Endothelial cell (in vitro differentiated cells): Measurements from ENCODE around the gene CD300LB. TPM values are rescaled to one million over a fixed set of nuclear protein-coding genes. Genes with fewer than 3 reads are reported as not detected.

Source experiments
- DNase-seq: peaks from one replicate; pipeline ENCODE4 v3.0.0; 2021; ENCODE audit warnings: low spot score
- H3K27ac Mint-ChIP-seq: one replicate; pipeline ENCODE4 v1.8.0; 2021; ENCODE audit warnings: mixed read lengths, inconsistent platforms; ENCODE audit not compliant: unreplicated experiment
- H3K27me3 Mint-ChIP-seq: one replicate; pipeline ENCODE4 v1.8.0; 2021; ENCODE audit warnings: mild to moderate bottlenecking, moderate library complexity, mixed read lengths, inconsistent platforms; ENCODE audit not compliant: unreplicated experiment
- H3K36me3 Mint-ChIP-seq: one replicate; pipeline ENCODE4 v1.8.0; 2021; ENCODE audit warnings: mild to moderate bottlenecking, low read depth, mixed read lengths, inconsistent platforms; ENCODE audit not compliant: unreplicated experiment
- H3K4me1 Mint-ChIP-seq: one replicate; pipeline ENCODE4 v1.8.0; 2021; ENCODE audit warnings: mild to moderate bottlenecking, mixed read lengths, inconsistent platforms; ENCODE audit not compliant: unreplicated experiment
- H3K4me3 Mint-ChIP-seq: one replicate; pipeline ENCODE4 v1.8.0; 2021; ENCODE audit warnings: mild to moderate bottlenecking, mixed read lengths, inconsistent platforms; ENCODE audit not compliant: unreplicated experiment
- H3K9me3 Mint-ChIP-seq: one replicate; pipeline ENCODE4 v1.8.0; 2021; ENCODE audit warnings: mixed read lengths, inconsistent platforms; ENCODE audit not compliant: unreplicated experiment
- total RNA-seq: library from RNA; stranded (reverse); fragmentation: NEBNext Ultra II Directional; extraction: Animal tissue kit (Norgen Biotek cat#: 25700); gene quantifications from one replicate; pipeline ENCODE4 v1.2.1, GENCODE V29; 2021; ENCODE audit not compliant: unreplicated experiment
- TF ChIP-seq, protein P1 (sequence below): fragments of 200-600 bp; sonication (generic); IDR thresholded peaks from one replicate; pipeline ENCODE4 v1.5.0; 2021; ENCODE audit warnings: antibody characterized with exemption; ENCODE audit not compliant: unreplicated experiment

The CD300LB gene
- total RNA-seq, 1 donor from 2014 or later, result not detected

DNA sequence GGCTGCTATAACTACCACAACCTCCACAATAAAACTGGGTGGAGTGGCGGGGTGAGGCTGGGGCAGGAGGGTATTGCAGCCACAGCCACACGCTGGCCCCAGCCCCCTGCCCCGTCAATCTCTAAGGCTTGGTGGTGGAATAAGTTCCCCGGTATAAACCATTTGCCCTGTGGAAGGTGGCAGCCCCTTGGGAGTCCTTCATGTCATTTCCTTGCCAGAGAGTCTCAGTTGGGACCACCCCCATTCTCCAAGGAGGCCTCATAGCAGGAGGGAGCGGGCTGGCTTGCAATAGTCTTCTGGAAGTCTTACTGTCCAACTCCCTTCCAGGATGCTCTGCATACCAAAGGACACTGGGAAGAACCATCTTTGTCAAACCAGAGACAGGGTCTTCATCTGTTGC, 45.4 kb downstream of the CD300LB start:
- H3K4me1 Mint-ChIP-seq, result peaks cover 11% of the 10 kb centered on the region
- H3K36me3 Mint-ChIP-seq, result peaks cover 4% of the 10 kb centered on the region
- no peak overlapping the region for H3K27ac Mint-ChIP-seq
- peaks cover 12% of the 10 kb centered on the region for H3K27me3 Mint-ChIP-seq
- TF ChIP-seq, protein P1, sequence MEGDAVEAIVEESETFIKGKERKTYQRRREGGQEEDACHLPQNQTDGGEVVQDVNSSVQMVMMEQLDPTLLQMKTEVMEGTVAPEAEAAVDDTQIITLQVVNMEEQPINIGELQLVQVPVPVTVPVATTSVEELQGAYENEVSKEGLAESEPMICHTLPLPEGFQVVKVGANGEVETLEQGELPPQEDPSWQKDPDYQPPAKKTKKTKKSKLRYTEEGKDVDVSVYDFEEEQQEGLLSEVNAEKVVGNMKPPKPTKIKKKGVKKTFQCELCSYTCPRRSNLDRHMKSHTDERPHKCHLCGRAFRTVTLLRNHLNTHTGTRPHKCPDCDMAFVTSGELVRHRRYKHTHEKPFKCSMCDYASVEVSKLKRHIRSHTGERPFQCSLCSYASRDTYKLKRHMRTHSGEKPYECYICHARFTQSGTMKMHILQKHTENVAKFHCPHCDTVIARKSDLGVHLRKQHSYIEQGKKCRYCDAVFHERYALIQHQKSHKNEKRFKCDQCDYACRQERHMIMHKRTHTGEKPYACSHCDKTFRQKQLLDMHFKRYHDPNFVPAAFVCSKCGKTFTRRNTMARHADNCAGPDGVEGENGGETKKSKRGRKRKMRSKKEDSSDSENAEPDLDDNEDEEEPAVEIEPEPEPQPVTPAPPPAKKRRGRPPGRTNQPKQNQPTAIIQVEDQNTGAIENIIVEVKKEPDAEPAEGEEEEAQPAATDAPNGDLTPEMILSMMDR, result no peak
- H3K9me3 Mint-ChIP-seq, result no peaks in the 10 kb centered on the region
- no peak overlapping the region for H3K4me3 Mint-ChIP-seq
- DNase-seq, result no peak

DNA sequence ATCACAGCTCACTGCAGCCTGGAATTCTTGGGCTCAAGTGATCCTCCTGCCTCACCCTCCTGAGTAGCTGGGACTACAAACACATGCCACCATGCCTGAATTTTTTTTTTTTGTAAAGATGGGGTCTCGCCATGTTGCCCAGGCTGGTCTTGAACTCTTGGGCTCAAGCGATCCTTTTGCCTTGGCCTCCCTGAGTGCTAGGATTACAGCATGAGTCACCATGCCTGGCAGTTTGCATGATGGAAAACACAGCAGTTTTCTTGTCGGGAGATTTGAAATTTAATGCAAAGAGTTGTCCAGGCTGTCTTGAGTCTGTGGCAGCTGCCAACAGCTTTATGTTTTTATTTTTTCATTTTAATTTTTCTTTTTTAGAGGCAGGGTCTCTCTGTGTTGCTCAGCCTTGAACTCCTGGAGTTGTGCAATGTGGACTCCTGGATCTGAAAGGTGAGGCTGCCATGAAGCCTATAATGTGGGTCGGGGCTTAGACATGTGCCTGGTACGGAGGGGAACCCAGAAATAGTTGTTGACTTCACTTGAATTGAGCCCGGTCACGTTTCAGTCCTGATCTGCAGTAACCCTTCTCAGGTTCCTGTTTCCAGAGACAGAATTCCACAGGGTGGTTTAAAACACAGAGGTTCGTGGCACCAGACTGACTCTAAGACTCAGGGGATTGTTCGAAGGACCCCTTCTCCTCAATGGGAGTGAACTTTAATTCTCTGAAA, 46.1 kb downstream of the CD300LB start:
- TF ChIP-seq, protein P1, result no peak
- H3K27ac Mint-ChIP-seq, result no peak overlapping the region
- H3K27me3 Mint-ChIP-seq, result peaks cover 15% of the 10 kb centered on the region

DNA sequence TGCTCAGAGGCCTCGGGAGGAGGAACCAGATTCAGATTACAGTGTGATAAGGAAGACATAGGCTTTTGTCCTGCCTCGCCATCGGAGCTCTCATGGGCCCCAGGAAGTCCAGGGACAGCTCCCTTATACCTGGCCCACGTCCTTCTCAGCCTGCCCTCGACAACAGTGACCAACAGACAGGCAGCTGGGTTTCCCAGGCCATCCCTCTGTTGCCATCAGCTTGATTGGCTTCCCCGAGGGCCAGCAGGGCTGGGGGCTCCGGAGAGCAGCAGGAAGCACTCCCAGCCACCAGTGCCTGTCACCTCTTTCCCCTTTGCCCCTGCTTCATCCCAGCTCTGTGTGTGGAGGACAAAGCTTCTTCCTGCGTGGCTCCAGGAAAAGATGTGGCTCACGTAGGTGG, 47.2 kb downstream of the CD300LB start:
- Mint-ChIP-seq H3K9me3 (no peaks in the 10 kb centered on the region), H3K4me3 (no peak overlapping the region), H3K36me3 (peaks cover under 1% of the 10 kb centered on the region), H3K27me3 (peaks cover 13% of the 10 kb centered on the region), H3K27ac (no peak overlapping the region), H3K4me1 (peaks cover 11% of the 10 kb centered on the region)
- TF ChIP-seq, protein P1, result no peak
- DNase-seq, result no peak

More for the DNA sequence above, 46.1 kb downstream of the CD300LB start:
- DNase-seq, result no peak
- H3K36me3 Mint-ChIP-seq, result peaks cover 4% of the 10 kb centered on the region
- H3K4me3 Mint-ChIP-seq, result no peak overlapping the region
- no peaks in the 10 kb centered on the region for H3K9me3 Mint-ChIP-seq
- H3K4me1 Mint-ChIP-seq, result peaks cover 11% of the 10 kb centered on the region

DNA sequence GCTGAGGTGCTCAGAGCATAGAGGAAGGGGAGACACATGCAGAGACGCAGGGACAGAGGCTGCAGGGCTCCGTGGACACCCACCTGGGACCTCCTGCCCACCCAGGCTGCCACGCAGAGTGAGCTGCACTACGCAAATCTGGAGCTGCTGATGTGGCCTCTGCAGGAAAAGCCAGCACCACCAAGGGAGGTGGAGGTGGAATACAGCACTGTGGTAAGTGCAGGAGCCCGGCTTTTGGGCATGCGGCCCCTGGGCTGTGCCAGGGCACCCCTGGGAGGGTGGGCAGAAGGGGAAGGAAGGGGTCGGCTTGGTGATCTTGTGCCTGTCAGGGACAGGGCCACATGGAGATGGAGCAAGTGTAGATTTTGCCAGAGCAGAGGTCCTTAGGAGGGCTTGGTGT, 49.7 kb downstream of the CD300LB start:
- TF ChIP-seq, protein P1, result no peak
- no peak overlapping the region for H3K27ac Mint-ChIP-seq
- H3K36me3 Mint-ChIP-seq, result no peaks in the 10 kb centered on the region
- no peak overlapping the region for H3K4me3 Mint-ChIP-seq
- H3K4me1 Mint-ChIP-seq, result peaks cover 14% of the 10 kb centered on the region
- DNase-seq, result no peak
- no peaks in the 10 kb centered on the region for H3K9me3 Mint-ChIP-seq
- H3K27me3 Mint-ChIP-seq, result peaks cover 11% of the 10 kb centered on the region

DNA sequence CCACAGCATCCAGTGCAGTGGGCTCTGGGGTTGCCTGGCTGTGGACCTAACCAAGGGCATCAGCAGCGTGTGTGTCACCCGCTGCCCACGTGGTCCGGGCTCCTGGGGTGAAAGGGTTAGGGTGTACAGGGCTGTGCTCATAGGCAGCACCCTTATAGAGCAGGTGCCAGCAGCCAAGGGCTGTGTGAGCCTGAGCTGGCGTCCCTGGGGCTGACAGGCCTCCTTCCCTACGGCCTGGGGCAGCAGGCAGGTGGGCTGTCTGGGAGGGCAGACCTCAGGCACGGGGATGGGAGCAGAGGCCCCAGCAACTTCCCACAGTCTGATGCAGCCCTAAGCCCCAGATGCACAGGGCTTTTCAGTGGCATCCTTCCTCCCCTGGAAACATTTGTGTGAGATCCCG, 51.0 kb downstream of the CD300LB start:
- H3K27ac Mint-ChIP-seq, result no peak overlapping the region
- H3K4me1 Mint-ChIP-seq, result peaks cover 14% of the 10 kb centered on the region
- H3K36me3 Mint-ChIP-seq, result no peaks in the 10 kb centered on the region
- H3K27me3 Mint-ChIP-seq, result peaks cover 11% of the 10 kb centered on the region
- TF ChIP-seq, protein P1, result no peak
- no peak for DNase-seq
- H3K9me3 Mint-ChIP-seq, result no peaks in the 10 kb centered on the region
- H3K4me3 Mint-ChIP-seq, result no peak overlapping the region
